Measurements from ENCODE around the gene COMP. TPM values are rescaled to one million over a fixed set of nuclear protein-coding genes. Genes with fewer than 3 reads are reported as not detected.

The COMP gene
- total RNA-seq, 2 donors from 2014 or later: 0.09 to 2.0 TPM

DNA sequence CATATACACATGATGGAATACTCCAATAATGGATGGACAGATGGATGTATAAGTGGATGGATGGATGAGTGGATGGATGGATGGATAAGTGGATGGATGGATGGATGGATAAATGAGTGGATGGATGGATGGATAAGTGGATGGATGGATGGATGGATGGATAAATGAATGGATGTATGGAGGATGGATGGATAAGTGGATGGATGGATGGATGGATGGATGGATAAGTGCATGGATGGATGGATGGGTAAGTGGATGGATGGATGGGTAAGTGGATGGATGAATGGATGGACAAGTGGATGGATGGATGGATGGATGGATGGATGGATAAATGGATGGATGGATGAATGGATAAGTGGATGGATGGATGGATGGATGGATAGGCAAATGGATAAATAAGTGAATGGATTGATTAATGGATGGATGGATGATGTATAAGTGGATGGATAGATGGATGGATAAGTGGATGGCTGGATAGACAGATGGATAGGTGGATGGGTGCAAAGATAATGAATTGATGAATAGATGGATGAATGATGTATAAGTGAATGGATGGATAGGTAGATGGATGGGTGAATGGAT, 8.4 kb upstream of the COMP start:
- H3K9me3 ChIP-seq: no peaks in the 10 kb centered on the region
- H3K27me3 ChIP-seq (replicated peaks; ENCODE audit: insufficient read depth): peaks cover 5% of the 10 kb centered on the region
- TF ChIP-seq, protein P1, sequence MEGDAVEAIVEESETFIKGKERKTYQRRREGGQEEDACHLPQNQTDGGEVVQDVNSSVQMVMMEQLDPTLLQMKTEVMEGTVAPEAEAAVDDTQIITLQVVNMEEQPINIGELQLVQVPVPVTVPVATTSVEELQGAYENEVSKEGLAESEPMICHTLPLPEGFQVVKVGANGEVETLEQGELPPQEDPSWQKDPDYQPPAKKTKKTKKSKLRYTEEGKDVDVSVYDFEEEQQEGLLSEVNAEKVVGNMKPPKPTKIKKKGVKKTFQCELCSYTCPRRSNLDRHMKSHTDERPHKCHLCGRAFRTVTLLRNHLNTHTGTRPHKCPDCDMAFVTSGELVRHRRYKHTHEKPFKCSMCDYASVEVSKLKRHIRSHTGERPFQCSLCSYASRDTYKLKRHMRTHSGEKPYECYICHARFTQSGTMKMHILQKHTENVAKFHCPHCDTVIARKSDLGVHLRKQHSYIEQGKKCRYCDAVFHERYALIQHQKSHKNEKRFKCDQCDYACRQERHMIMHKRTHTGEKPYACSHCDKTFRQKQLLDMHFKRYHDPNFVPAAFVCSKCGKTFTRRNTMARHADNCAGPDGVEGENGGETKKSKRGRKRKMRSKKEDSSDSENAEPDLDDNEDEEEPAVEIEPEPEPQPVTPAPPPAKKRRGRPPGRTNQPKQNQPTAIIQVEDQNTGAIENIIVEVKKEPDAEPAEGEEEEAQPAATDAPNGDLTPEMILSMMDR (IDR thresholded peaks at IDR 0.05): no peak
- TF ChIP-seq POLR2AphosphoS5 (IDR thresholded peaks at IDR 0.05) (no peak), POLR2A (IDR thresholded peaks at IDR 0.05) (no peak)
- no peak for DNase-seq (ENCODE audit: low spot score)
- intact Hi-C loops (cut with DNase I): no loop called here
- H3K36me3 ChIP-seq: no peaks in the 10 kb centered on the region
- H3K4me3 ChIP-seq: no peak overlapping the region
- H3K27ac ChIP-seq: no peak overlapping the region
- H3K4me1 ChIP-seq (replicated peaks): no peaks in the 10 kb centered on the region

DNA sequence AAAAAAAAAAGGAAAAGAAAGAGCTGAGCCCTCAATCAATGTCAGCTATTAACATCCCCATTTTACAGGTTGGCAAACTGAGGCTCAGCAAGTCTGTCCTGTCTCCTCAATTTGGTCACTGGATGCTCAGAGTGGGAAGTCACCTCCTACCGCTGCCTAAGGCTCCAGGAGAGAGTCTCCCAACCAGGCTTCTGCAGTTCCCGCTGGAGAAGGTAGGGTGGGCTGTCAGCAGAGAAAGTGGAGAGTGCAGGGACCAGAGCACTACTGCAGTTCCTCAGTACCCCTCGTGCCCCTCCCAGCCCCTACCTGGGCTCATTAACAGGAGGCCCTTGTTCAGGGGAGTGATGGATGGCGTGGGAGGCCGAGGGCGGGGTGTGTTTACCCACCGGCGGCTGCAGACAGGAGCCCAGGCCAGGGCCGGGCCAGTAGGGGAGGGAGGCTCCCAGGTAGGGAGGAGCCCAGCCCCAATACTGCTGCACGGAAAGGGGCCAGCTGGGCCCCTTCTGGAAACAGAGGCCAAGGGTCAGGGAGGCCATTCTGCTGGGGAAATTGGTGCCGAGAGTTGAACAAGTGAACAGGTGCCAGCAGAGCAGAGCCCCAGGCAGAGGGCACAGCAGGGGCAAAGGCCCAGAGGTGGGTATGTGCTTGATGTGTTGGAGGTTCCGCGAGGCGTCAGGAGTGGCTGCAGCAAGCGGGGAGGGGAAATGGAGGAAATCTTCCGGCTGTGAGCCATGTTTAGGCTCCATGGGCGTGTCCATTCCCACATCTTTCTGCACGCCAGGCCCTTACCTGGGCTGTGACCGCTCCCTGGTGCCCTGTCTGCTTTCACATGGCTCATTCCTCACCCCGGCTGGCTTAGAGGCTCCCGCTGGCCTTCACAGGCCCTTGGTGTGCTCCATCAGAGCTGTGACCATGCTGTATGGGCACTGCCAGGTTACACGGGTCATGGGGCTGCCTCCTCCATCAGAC, 7.6 kb upstream of the COMP start:
- TF ChIP-seq, protein P1 (IDR thresholded peaks at IDR 0.05): no peak
- no peak for TF ChIP-seq POLR2A (IDR thresholded peaks at IDR 0.05)
- TF ChIP-seq POLR2AphosphoS5 (IDR thresholded peaks at IDR 0.05): no peak
- WGBS: 44% methylated on average over 22 of the region's 22 CpGs
- DNase-seq (ENCODE audit: low spot score): no peak
- Histone ChIP-seq H3K27ac (no peak overlapping the region), H3K27me3 (replicated peaks; ENCODE audit: insufficient read depth) (peaks cover 5% of the 10 kb centered on the region), H3K36me3 (no peaks in the 10 kb centered on the region), H3K4me3 (no peak overlapping the region), H3K9me3 (no peaks in the 10 kb centered on the region), H3K4me1 (replicated peaks) (no peaks in the 10 kb centered on the region)
- intact Hi-C loops (cut with DNase I): no loop called here

DNA sequence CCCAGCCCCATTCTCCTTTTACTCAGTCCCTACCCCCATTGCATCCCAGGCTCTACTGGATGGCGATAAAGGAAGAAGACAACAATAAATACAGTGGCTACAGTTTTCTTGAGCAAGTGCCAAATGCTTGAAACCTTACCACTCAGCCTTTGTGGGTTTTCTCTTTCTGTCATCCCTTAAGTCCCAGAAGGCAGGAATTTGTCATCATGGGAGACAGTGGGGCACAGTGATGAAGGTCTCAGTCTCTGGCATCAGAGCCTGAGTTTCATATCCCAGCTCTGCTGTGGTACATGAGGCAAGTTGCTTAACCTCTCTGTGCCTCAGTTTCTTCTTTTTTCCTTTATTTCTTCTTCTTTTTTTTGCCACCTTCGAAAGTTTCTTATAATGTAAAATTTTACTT, 5.1 kb upstream of the COMP start:
- H3K27me3 ChIP-seq (replicated peaks; ENCODE audit: insufficient read depth): peaks cover 5% of the 10 kb centered on the region

DNA sequence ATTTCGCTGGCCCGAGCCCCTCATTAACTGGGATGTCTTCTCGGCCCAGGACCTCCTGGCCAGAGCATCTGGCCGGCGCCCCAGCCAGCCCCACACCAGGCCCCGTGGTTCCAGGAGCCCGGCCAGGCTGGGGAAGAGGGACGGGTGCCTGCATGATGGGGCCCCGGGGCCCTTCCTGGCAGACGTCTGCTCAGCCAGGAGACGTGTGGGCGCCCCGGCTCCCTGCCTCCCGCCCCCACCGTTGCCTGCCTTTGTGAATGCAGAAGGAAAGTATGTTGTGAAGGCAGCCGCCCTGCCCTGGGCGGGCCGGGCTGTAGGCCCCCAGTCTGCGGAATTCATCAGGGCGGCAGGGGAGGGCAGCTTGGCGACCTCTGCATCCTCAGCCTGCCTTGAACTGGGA, 4.4 kb upstream of the COMP start:
- Histone ChIP-seq H3K27me3 (replicated peaks; ENCODE audit: insufficient read depth) (peaks cover 9% of the 10 kb centered on the region), H3K27ac (no peak overlapping the region), H3K9me3 (no peaks in the 10 kb centered on the region), H3K4me3 (no peak overlapping the region), H3K4me1 (replicated peaks) (no peaks in the 10 kb centered on the region), H3K36me3 (no peaks in the 10 kb centered on the region)
- intact Hi-C loops (cut with DNase I): no loop called here
- DNase-seq (ENCODE audit: low spot score): no peak
- 18% methylated on average over 21 of the region's 21 CpGs for WGBS
- TF ChIP-seq POLR2AphosphoS5 (IDR thresholded peaks at IDR 0.05): no peak
- TF ChIP-seq POLR2A (IDR thresholded peaks at IDR 0.05): no peak

More for the DNA sequence above, 5.1 kb upstream of the COMP start:
- no peak for DNase-seq (ENCODE audit: low spot score)
- Histone ChIP-seq H3K4me3 (no peak overlapping the region), H3K9me3 (no peaks in the 10 kb centered on the region), H3K4me1 (replicated peaks) (no peaks in the 10 kb centered on the region), H3K36me3 (no peaks in the 10 kb centered on the region), H3K27ac (no peak overlapping the region)
- WGBS: 66% methylated on average over 2 of the region's 2 CpGs
- TF ChIP-seq POLR2A (IDR thresholded peaks at IDR 0.05): no peak
- TF ChIP-seq, protein P1 (IDR thresholded peaks at IDR 0.05): no peak
- no peak for TF ChIP-seq POLR2AphosphoS5 (IDR thresholded peaks at IDR 0.05)
- intact Hi-C loops (cut with DNase I): no loop called here

DNA sequence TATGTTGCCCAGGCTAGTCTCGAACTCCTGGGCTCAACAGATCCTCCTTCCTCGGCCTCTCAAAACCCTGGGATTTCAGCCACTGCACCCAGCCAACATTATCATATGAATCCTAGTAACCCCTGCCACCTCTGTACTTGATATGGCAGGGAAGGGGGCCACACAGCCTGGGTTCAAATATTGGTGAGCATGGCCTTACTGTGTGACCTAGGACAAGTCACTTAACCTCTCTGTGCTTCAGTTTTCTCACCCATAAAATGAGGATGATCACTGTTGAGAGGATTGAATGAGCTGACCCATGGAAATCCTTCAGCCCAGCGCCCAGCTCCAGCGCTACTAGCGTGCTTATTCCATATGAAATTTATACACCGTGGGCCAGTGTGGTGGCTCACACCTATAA, 3.6 kb upstream of the COMP start:
- Histone ChIP-seq H3K27me3 (replicated peaks; ENCODE audit: insufficient read depth) (peaks cover 17% of the 10 kb centered on the region), H3K36me3 (no peaks in the 10 kb centered on the region), H3K27ac (no peak overlapping the region), H3K4me1 (replicated peaks) (no peaks in the 10 kb centered on the region), H3K4me3 (no peak overlapping the region), H3K9me3 (no peaks in the 10 kb centered on the region)
- TF ChIP-seq POLR2AphosphoS5 (IDR thresholded peaks at IDR 0.05): no peak
- WGBS: 96% methylated on average over 6 of the region's 6 CpGs
- DNase-seq (ENCODE audit: low spot score): no peak
- intact Hi-C loops (cut with DNase I): no loop called here
